GM12878 (cell line): ENCODE measurements around the gene CFDP1. TPM values are rescaled to one million over a fixed set of nuclear protein-coding genes. Genes with fewer than 3 reads are reported as not detected.

ENCODE experiments used
- ATAC-seq: fragments of 200-7000 bp; cut with Tn5 transposase; 3 replicates; pipeline ENCODE4 v1.9.1; 2020; ENCODE audit warnings: mild to moderate bottlenecking, moderate library complexity
- BruUV-seq: library from RNA; stranded (reverse); fragments of 400-500 nt; replicated peaks from 2 replicates; lab custom pipeline; 2021; lab: Mats Ljungman, UMichigan
- CTCF ChIA-PET: fragments of 300-600 bp; sonication (Branson Sonifier 250); formaldehyde crosslinking; extraction: SDS; loops from one replicate; lab custom pipeline; 2021; ENCODE audit warnings: inconsistent platforms; lab: Yijun Ruan, JAX
- POLR2A ChIA-PET: fragments of 350-600 bp; formaldehyde crosslinking; extraction: SDS; loops from one replicate; lab custom pipeline; 2021; ENCODE audit warnings: inconsistent platforms; lab: Charles Lee
- RAD21 ChIA-PET: fragments of 300-600 bp; sonication (Branson Sonifier 250); formaldehyde crosslinking; loops from one replicate; lab custom pipeline; 2023; ENCODE audit warnings: antibody characterized with exemption; ENCODE audit not compliant: unreplicated experiment; lab: Charles Lee
- SMC1A ChIA-PET: fragments of 300-600 bp; sonication (Branson Sonifier 250); formaldehyde crosslinking; loops from one replicate; lab custom pipeline; 2023; ENCODE audit not compliant: unreplicated experiment, uncharacterized antibody; lab: Charles Lee
- DNase-seq: peaks from one replicate; pipeline ENCODE4 v3.0.0-alpha.2; 2011; ENCODE audit warnings: low read depth, low spot score
- FAIRE-seq: peaks from 3 replicates; lab custom pipeline; 2011; peaks lifted over from hg19 to GRCh38; lab: Jason Lieb, UNC
- H2AFZ ChIP-seq: 2 replicates; pipeline ENCODE4 v1.6.0; 2011; ENCODE audit warnings: low read depth, low read length, control low read depth; ENCODE audit not compliant: control insufficient read depth
- H3K27ac ChIP-seq: 2 replicates; pipeline ENCODE4 v1.5.1; 2011; ENCODE audit warnings: control low read depth; ENCODE audit not compliant: control insufficient read depth, insufficient read depth
- H3K27me3 ChIP-seq, 2 experiments: replicated peaks in 1 of 2; 2 replicates each; pipeline versions ENCODE4 v1.6.0 to v1.6.1; 2011; ENCODE audit warnings: low read length in 1 of 2; ENCODE audit not compliant: control insufficient read depth in 2 of 2, insufficient read depth in 2 of 2
- H3K36me3 ChIP-seq, 2 experiments: 2 replicates each; pipeline ENCODE4 v1.5.1; 2011; ENCODE audit warnings: low read length in 1 of 2; ENCODE audit not compliant: control insufficient read depth in 2 of 2, insufficient read depth in 2 of 2
- H3K4me1 ChIP-seq: 2 replicates; pipeline ENCODE4 v1.6.1; 2011; ENCODE audit warnings: mild to moderate bottlenecking, low read length, moderate library complexity, mixed read lengths; ENCODE audit not compliant: control insufficient read depth, insufficient read depth
- H3K4me2 ChIP-seq: 2 replicates; pipeline ENCODE4 v1.6.0; 2011; ENCODE audit warnings: control low read depth; ENCODE audit not compliant: control insufficient read depth, insufficient read depth
- H3K4me3 ChIP-seq: fragments of 200-600 bp; sonication (generic); 2 replicates; pipeline ENCODE4 v1.5.1; 2016
- H3K79me2 ChIP-seq: 2 replicates; pipeline ENCODE4 v1.6.0; 2011; ENCODE audit warnings: low read length; ENCODE audit not compliant: control insufficient read depth, insufficient read depth
- H3K9ac ChIP-seq: 2 replicates; pipeline ENCODE4 v1.8.0; 2011; ENCODE audit warnings: low read length, control low read depth, mixed read lengths; ENCODE audit not compliant: control insufficient read depth, insufficient read depth
- H3K9me3 ChIP-seq: replicated peaks from 3 replicates; pipeline ENCODE4 v1.5.1; 2011; ENCODE audit warnings: mild to moderate bottlenecking, low read length; ENCODE audit not compliant: control insufficient read depth, insufficient read depth
- H4K20me1 ChIP-seq: 2 replicates; pipeline ENCODE4 v1.6.0; 2011; ENCODE audit not compliant: control insufficient read depth, insufficient read depth
- ASH2L ChIP-seq: fragments of 300-600, 200-600 bp; sonication (generic); IDR thresholded peaks from 2 replicates; pipeline ENCODE4 v1.6.1; 2017; ENCODE audit warnings: low read depth, mild to moderate bottlenecking, borderline replicate concordance
- BMI1 ChIP-seq: fragments of 450-650 bp; IDR thresholded peaks from 2 replicates; pipeline ENCODE4 v1.6.1; 2016; ENCODE audit warnings: mild to moderate bottlenecking, moderate library complexity, borderline replicate concordance
- CUX1 ChIP-seq: IDR thresholded peaks from 2 replicates; pipeline ENCODE4 v1.6.1; 2012; ENCODE audit warnings: improper control_type of control experiment, low read depth, low read length; ENCODE audit not compliant: insufficient replicate concordance
- EED ChIP-seq: sonication (generic); IDR thresholded peaks from 2 replicates; pipeline ENCODE4 v1.6.1; 2016; ENCODE audit warnings: antibody characterized with exemption, low read depth
- HDGF ChIP-seq: fragments of 450-650 bp; IDR thresholded peaks from 2 replicates; pipeline ENCODE4 v1.6.1; 2016; ENCODE audit warnings: antibody characterized with exemption
- MTA2 ChIP-seq: fragments of 450-650 bp; IDR thresholded peaks from 2 replicates; pipeline ENCODE4 v1.6.1; 2016; ENCODE audit warnings: low read depth, mild to moderate bottlenecking, moderate library complexity
- SRF ChIP-seq, 2 experiments: IDR thresholded peaks; 2 replicates each; pipeline ENCODE4 v1.6.1; 2011; ENCODE audit warnings: low read depth in 2 of 2, low read length in 2 of 2, mild to moderate bottlenecking in 1 of 2, moderate library complexity in 1 of 2
- STAT3 ChIP-seq: IDR thresholded peaks from 2 replicates; pipeline ENCODE4 v1.6.1; 2011; ENCODE audit warnings: low read depth, low read length, improper control_type of control experiment
- ZBTB33 ChIP-seq: fragments of 450-650 bp; IDR thresholded peaks from 2 replicates; pipeline ENCODE4 v1.6.1; 2017; ENCODE audit warnings: mild to moderate bottlenecking
- WGBS: methylation state at CpG from one replicate; pipeline ENCODE4 v1.1.6; 2016; ENCODE audit warnings: low lambda C conversion rate; ENCODE audit not compliant: insufficient replicate concordance, insufficient coverage; ENCODE audit errors: missing lambda C conversion rate; 5-methylcytosine and 5-hydroxymethylcytosine counted together
- in situ Hi-C: fragments of 300-500 bp; cut with MboI; formaldehyde crosslinking; loops from 9 replicates; pipeline ENCODE4 v1.14.3; 2018; ENCODE audit warnings: mixed read lengths
- intact Hi-C: fragments of 100-400 bp; cut with micrococcal nuclease; formaldehyde crosslinking; loops from one replicate; pipeline ENCODE4 v1.14.2; 2022; ENCODE audit not compliant: unreplicated experiment
- polyA plus RNA-seq, 11 experiments: library from polyadenylated mRNA; depleted of rRNA in 4 of 11; unstranded in 6 of 11; stranded (reverse) in 5 of 11; fragments of >200 nt; fragmentation: Nextera tagmentation in 4 of 11; fragmentation: Illumina TruSeq in 1 of 11; extraction: Ambion mirVana in 4 of 11; extraction: Trizol in 1 of 11; gene quantifications; 1 replicate in 1 of 11; 2 replicates in 10 of 11; pipeline versions ENCODE4 v1.2.1 to v1.2.3, GENCODE V29; 2011 to 2016; ENCODE audit warnings: inconsistent platforms in 2 of 11, missing spikeins in 2 of 11, low read depth in 1 of 11
- total RNA-seq, 4 experiments: library from RNA; depleted of rRNA in 3 of 4; stranded (reverse); fragments of >200 nt in 3 of 4; fragmentation: Illumina TruSeq in 1 of 4; extraction: Trizol in 1 of 4; gene quantifications; 2 replicates each; pipeline versions ENCODE4 v1.2.1 to v1.2.3, GENCODE V29; 2013 to 2021

Gene CFDP1
- total and polyA plus RNA-seq, 10 of the 15 experiments (the other 5 are each of a cell fraction or from before 2014, with no cell fraction given) = 22.3 to 64.8 (median 36.7) TPM

DNA sequence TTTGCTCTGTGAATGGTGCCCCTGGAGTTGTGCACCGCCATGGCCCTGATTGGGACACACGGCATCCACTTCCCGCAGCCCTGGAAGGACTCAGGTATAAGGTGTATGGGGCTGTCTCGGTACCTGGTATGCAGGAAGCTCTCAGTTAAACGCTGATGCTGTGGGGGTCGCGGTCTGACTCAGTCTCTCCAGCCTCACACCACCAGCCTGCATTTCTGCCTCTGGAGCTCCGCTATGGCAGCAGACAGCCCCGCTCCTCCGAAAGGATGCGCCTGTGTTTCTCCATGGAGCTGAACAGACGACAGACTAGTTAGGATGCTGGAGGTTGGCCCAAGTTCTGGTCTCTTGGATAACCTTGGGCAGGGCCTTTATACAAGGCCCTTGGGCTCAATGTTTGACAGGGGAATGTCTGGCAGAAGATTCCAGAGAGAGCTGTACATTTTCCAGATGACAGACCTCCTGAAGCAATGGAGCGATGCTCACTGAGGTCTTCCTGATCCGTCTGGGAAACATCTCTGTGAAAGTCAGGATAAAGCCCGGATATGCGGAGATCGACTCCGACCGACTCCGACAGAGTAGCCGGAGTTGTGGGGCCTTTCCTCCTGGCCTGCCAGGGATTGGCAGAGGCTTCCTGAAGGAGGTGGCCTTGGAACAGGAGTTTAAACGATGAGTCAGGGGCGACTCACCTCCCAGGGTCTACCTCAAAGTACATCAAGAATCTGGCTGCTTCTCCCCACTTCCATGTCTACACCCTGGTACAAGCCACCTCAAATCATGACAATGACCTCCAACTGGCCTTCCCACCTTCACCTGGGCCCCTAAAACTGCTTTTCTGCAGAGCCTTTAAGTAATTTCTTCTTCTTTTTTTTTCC, 160.0 kb downstream of the CFDP1 start:
- no peak overlapping the region for H3K4me2 ChIP-seq
- H3K4me1 ChIP-seq = peaks cover 18% of the 10 kb centered on the region
- SMC1A ChIA-PET = interaction anchor here (1.1 kb wide), 1 partner anchor 106 kb away, joined by 3 read pairs; no protein-coding TSS in a partner anchor
- no peaks in the 10 kb centered on the region for H3K79me2 ChIP-seq
- CTCF ChIA-PET = interaction anchor here (0.8 to 1.4 kb wide), 4 partner anchors 8 to 73 kb away, joined by 3 to 7 read pairs (median 4); no protein-coding TSS in a partner anchor
- WGBS = 85% methylated on average over 23 of the region's 23 CpGs
- ATAC-seq (no peak), DNase-seq (no peak), FAIRE-seq (no peak)
- TF ChIP-seq MTA2 (no peak), STAT3 (no peak), ZBTB33 (no peak), ASH2L (no peak), BMI1 (no peak), CUX1 (no peak), EED (no peak), SRF (IDR thresholded peaks at IDR 0.05; ENCODE audit: low read depth in 2 of 2, low read length in 2 of 2) (no peak), HDGF (no peak)
- H4K20me1 ChIP-seq = no peaks in the 10 kb centered on the region
- POLR2A ChIA-PET = interaction anchor here (0.5 to 0.6 kb wide), 2 partner anchors 13 to 45 kb away, joined by 3 to 5 read pairs; no protein-coding TSS in a partner anchor
- intact Hi-C loops (loop anchor here (5.0 kb wide), 1 partner anchor 44 kb away; no protein-coding TSS in a partner anchor), in situ Hi-C loops (no loop called here)
- no peak overlapping the region for H2AFZ ChIP-seq
- no peak overlapping the region for H3K4me3 ChIP-seq
- no peaks in the 10 kb centered on the region for H3K36me3 ChIP-seq
- H3K9ac ChIP-seq = no peak overlapping the region
- RAD21 ChIA-PET = no interaction called here
- no peaks in the 10 kb centered on the region for H3K9me3 ChIP-seq
- BruUV-seq = no TSS peak
- no peaks in the 10 kb centered on the region for H3K27me3 ChIP-seq
- no peak overlapping the region for H3K27ac ChIP-seq
